Tibial nerve (tissue), 4 donors: ENCODE measurements around the gene CRHR2.

Source experiments
- EP300 ChIP-seq, 2 donors: sonication (generic); formaldehyde crosslinking; IDR thresholded peaks; one replicate each; pipeline ENCODE4 v1.6.1; 2017; ENCODE audit warnings: antibody characterized with exemption in 2 of 2, mild to moderate bottlenecking in 1 of 2
- TF ChIP-seq, protein P1 (sequence below), 5 experiments: fragments of 200-600 bp in 3 of 5; fragments of 450-650 bp in 2 of 5; sonication (generic) in 3 of 5; IDR thresholded peaks; one replicate each; pipeline ENCODE4 v1.5.1; 2016 to 2019; ENCODE audit warnings: antibody characterized with exemption in 5 of 5, mild to moderate bottlenecking in 3 of 5, moderate library complexity in 2 of 5

DNA sequence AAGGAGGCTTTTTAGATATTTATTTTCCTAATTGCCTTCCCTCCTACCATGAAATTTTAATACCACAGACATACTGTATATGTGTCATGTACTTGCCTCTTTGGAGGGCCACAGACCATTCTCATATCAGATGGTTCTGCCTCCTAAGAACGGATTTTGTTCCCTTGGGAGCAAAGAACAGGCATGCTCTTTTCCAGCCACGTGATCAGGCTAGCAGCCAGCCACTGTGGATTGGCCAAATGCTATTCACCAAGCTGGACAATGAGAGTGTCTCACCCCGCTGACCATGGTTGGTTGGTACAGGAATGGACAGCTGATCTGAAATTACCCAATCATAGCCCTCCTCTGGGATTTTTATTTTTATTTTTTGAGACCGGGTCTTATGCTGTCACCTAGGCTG is 21.5 kb upstream of the CRHR2 start:
- TF ChIP-seq, protein P1, sequence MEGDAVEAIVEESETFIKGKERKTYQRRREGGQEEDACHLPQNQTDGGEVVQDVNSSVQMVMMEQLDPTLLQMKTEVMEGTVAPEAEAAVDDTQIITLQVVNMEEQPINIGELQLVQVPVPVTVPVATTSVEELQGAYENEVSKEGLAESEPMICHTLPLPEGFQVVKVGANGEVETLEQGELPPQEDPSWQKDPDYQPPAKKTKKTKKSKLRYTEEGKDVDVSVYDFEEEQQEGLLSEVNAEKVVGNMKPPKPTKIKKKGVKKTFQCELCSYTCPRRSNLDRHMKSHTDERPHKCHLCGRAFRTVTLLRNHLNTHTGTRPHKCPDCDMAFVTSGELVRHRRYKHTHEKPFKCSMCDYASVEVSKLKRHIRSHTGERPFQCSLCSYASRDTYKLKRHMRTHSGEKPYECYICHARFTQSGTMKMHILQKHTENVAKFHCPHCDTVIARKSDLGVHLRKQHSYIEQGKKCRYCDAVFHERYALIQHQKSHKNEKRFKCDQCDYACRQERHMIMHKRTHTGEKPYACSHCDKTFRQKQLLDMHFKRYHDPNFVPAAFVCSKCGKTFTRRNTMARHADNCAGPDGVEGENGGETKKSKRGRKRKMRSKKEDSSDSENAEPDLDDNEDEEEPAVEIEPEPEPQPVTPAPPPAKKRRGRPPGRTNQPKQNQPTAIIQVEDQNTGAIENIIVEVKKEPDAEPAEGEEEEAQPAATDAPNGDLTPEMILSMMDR (IDR thresholded peaks at IDR 0.05) = no peak
- TF ChIP-seq EP300 (IDR thresholded peaks at IDR 0.05) = no peak
